GM19395 (cell line): ENCODE measurements around the gene FABP7.

ENCODE experiments used
- ATAC-seq: cut with Tn5 transposase; IDR thresholded peaks from one replicate; pipeline ENCODE4 v1.9.1; 2021; ENCODE audit warnings: mild to moderate bottlenecking, moderate library complexity; ENCODE audit not compliant: unreplicated experiment

Gene FABP7

GRCh38 chr6:122792766-122793165, 13.2 kb downstream of the FABP7 start:
- ATAC-seq, result no peak

GRCh38 chr6:122797537-122797936, 18.0 kb downstream of the FABP7 start:
- ATAC-seq, result no peak

- peak; percentile 93 for ATAC-seq
These were observed 18.7 kb downstream of the FABP7 start for GRCh38 chr6:122798099-122798641.

- no peak for ATAC-seq
These were observed 19.7 kb downstream of the FABP7 start for GRCh38 chr6:122799140-122799745.

GRCh38 chr6:122799916-122800686, 20.6 kb downstream of the FABP7 start:
- ATAC-seq, result no peak

- no peak for ATAC-seq
These were observed 21.4 kb downstream of the FABP7 start for GRCh38 chr6:122800906-122801305.

- no peak for ATAC-seq
These were observed 21.9 kb downstream of the FABP7 start for GRCh38 chr6:122801397-122801796.

DNA sequence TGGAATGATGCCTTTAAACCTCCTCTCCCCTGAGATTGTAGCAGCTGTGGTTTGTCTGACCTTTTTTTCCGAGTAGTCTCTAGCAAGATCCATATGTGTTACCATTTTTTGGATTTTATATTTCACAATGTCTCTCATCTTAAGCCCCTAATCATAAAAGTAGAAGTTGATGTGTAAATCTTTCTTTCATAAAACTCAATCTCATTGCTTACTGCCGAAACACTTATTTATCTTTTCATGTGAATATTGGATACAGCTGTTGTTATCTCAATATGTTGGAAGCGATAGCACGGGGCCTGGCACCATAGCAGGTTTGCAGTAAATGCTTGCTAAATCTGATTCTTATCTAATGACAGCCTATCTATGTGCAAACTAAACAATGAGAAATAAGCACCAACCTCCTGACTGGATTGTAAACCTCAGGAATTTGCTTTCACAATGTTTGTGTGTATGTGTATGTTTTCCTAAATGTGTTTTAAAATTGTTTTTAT, 23.7 kb downstream of the FABP7 start:
- no peak for ATAC-seq

GRCh38 chr6:122804962-122805485, 25.5 kb downstream of the FABP7 start:
- ATAC-seq, result no peak

DNA sequence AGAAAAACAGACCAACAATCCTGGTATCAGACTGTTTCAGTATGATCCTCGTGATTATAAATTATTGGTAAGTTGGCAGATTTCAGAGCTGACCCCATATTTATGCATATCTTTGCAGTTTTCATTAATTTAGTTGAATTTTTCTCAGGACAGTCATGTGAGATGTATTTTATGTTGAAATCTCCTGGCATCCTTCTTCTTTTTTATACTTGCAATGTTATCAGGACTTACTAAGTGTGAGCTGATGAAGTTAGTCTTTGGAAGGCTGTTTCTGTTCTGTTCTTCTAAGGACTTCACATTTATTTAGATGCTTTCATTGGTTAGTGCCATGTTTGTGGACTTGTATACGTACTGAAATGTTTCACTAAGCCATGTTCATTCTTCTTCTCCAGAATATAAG, 26.8 kb downstream of the FABP7 start:
- ATAC-seq, result no peak

GRCh38 chr6:122808121-122808885, 28.8 kb downstream of the FABP7 start:
- ATAC-seq, result no peak

- ATAC-seq, result no peak
These were observed 29.5 kb downstream of the FABP7 start for GRCh38 chr6:122809001-122809400.

- ATAC-seq, result no peak
These were observed 30.2 kb downstream of the FABP7 start for GRCh38 chr6:122809691-122810090.

- no peak for ATAC-seq
These were observed 30.7 kb downstream of the FABP7 start for GRCh38 chr6:122810189-122810588.

DNA sequence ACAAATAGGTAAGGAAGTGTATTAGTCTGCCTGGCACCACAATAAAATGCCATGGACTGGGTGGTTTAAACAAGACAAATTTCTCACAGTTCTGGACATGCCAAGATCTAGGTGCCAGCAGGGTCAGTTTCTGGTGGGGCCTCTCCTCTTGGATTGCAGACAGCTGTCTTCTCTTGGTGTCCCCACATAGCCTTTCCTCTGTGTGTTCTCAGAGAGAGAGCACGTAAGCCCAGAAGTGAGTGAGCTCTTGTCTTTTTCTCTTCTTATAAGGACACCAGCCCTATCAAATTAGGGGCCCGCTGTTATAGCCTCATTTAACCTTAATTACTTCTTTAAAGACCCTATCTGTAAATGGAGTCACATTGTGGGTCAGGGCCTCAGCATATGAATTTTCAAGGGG, 37.8 kb downstream of the FABP7 start:
- ATAC-seq, result no peak

GRCh38 chr6:122817766-122818165, 38.2 kb downstream of the FABP7 start:
- ATAC-seq, result no peak

- ATAC-seq, result no peak
These were observed 39.4 kb downstream of the FABP7 start for GRCh38 chr6:122818866-122819265.

DNA sequence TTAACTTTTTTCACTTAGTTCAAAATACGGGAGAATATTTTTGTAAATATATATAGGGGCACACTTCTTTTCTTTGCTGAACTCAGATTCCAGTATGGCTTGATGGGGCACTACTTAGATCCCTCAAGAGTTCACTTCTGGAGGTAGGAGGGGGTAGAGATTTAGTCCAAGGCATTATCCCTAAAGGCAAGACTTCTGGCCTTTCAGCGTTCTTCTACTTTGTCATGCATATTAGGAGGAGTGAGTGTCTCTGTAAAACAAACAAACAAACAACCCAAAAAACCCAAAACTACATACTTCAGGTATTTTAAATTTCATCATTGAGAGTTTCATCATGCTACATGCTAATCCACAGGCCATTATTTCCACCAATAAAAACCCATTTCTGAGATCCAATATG, 41.6 kb downstream of the FABP7 start:
- no peak for ATAC-seq

DNA sequence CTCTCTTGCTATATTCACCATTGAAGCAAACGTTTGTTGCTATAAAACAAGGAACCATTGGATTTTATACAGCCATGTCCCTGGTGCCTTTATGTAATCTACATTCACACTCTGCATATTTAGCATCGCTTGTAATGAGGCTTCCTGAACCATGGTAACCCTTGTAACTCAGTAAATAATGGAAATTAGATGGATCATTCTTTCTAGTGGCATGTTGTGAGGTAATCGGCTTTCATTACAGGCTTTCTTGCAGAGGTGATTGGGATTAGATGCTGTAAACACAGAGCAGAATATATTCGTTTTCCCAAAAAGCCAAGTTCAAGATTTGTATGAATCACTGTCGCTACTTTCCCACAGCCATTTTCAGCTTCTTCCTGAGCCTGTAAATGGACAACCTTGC, 45.6 kb downstream of the FABP7 start:
- no peak for ATAC-seq

DNA sequence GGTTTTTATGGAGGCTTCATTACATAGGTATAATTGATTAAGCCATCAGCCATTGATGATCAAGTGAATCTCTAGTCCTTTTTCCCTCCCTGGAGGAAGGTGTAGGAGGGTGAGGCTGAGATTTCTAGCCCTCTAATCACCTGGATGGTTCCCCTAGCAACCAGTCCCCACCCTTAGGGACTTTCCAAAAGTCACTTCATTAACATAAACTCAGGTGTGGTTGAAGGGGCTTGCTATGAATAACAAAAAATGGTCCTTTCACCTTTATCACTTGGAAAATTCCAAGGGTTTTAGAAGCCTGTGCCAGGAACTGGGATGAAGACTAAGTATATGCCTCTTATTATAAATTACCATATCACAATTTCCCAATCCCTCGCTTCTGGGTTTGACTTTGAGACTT, 49.9 kb downstream of the FABP7 start:
- ATAC-seq, result no peak

- ATAC-seq, result no peak
These were observed 52.0 kb downstream of the FABP7 start for GRCh38 chr6:122831511-122831910.
